SK-N-DZ (cell line): ENCODE data around the gene CAPN12.

Experiments
- DNase-seq: peaks from one replicate; pipeline ENCODE4 v3.0.0-alpha.2; 2015; ENCODE audit warnings: low spot score

Gene CAPN12

DNA sequence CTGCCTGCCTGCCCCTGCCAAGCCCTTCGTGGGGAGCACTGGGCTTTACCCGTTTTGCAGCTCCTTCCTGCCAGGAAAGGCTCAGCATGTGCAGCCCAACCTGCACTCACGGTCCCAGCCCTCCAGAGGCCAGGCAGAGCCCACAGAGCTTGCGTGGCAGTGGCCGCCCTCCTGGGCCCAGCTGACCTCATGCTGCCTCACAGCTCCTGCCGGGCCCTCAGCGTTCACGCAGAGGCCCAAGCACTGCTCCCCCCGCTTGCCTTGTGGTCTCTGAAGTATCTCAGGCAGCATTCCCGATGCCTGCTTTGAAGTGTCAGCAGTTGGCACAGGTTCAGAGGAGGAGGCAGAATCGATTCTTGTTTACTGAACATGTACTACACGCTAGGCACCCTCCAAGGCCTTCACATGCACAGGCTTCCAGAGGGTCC lies 32.5 kb downstream of the CAPN12 start:
- no peak for DNase-seq

DNA sequence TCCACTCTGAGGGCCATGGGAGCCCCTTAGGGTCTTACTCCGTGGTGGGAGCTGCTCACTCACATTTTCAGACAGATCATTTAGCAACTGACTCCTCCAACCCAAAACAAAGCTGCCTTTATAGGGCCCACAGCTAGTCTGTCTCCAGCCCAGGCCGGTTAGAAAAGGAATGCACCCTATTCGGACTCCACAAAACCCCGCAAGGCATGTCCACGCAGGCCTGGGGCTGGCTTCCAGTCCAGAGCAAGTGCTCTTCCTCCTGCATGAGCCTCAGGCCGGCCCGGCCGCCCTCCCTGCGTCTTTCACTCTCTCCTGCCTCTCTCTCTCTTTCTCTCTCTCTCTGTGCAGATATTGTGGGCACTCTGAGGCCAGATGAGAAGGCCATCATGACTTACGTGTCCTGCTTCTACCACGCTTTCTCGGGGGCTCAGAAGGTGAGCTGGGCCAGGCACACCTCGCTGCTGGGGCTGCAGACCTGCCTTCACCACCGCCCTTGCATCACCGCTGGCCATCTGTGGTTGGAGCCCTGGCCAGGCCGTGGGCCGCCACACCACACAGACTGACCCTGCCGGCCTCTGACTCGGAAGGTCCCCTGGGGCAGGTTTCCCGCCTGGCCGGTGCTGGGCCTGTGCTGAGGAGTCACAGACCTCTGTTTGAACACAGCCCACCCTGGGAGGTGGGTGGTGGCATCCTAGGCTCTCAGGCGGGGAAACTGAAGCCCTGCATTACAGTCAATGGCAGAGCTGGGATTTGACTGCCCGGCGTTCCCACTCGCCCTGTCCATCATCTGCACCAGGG lies 33.1 kb downstream of the CAPN12 start:
- DNase-seq, result no peak

DNA sequence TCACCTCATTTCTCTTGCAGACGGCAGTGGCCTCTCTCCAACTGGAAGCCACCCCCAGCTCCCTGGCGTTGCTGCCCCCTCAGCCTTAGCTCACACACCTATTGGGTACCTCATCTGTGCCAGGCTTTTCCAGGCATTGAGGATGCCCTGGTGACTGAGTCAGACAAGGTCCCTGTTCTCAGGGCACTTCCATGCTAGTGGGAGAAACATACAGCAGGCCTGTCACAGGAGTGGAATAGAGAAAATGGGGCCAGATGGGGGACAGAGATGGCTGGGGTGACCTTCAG lies 33.9 kb downstream of the CAPN12 start:
- DNase-seq, result no peak

DNA sequence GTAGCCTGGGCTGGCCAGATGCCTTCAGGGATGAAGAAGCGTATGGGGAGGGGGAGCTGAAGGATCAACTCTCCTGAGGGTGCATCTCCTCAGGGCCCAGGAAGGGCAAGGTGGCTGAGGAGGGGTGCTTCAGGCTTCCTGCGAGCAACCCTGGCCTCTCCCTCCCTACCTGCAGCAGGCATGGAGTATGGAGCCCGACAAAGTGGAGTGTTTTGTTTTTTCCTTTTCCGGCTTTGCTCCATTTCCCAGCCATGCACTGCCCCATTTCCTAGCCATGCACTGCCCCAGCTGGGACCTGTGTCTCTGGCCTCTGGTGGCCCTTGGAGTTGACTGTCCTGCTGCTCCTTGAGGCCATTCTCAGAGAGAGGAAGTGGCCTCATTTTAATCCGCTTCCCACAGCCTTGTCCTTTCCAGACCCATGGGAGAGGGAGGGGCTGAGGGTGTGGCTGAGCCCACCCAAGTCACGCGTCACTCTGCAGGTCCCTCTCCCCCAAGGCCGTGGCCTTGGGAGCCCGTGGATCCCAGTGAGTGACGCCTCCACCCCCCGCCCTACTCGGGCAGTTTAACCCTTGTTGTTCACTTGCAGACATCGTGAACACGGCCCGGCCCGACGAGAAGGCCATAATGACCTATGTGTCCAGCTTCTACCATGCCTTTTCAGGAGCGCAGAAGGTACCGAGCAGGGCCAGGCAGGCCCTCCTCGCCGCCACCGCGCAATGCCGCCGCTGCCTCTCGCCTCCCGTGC lies 34.4 kb downstream of the CAPN12 start:
- DNase-seq, result no peak

DNA sequence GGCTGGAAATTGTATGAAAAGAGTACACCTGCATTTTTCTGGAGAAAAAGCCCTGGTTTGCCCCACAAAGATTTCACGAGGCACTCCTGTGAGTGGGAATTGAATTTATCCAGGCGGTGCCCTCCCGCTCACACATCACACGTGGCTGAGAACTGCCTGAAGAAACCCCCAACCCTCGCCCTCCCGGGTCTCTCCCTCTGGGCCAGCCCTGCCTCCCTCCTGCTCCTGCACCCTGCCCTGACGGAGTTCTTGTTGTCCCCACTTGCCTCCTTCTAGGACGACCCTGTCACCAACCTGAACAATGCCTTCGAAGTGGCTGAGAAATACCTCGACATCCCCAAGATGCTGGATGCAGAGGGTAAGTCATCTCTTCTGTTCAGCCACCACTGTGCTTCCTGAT lies 35.2 kb downstream of the CAPN12 start:
- DNase-seq, result no peak

DNA sequence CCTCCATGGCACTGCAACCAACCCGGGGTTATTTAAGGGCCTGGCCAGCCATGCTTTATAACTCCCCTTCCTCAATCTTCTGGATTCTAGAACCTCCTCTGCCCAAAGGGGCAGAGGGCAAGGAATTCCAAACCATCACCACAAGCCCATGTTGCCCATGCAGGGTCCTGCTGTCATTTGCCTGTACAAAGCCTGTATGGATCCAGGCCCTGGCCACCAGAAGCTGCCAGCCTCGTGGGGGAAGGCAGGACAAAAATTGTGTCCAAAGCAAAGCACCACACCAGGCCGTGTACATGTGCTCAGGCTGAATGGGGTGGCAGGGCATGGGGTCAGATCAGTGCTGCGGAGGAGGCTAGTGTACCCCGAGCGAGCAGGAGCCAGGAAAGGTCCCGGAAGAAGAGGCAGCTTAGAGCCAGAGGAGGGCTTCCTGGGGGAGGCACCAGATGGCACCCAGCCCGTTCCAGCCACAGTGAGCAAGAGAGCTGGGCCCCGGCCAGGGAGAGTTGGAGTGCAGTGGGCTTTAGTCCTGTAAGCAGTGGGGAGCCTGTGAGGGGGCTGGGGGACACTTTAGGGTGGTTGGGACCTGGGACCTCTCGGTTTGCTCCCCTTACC lies 35.8 kb downstream of the CAPN12 start:
- no peak for DNase-seq

DNA sequence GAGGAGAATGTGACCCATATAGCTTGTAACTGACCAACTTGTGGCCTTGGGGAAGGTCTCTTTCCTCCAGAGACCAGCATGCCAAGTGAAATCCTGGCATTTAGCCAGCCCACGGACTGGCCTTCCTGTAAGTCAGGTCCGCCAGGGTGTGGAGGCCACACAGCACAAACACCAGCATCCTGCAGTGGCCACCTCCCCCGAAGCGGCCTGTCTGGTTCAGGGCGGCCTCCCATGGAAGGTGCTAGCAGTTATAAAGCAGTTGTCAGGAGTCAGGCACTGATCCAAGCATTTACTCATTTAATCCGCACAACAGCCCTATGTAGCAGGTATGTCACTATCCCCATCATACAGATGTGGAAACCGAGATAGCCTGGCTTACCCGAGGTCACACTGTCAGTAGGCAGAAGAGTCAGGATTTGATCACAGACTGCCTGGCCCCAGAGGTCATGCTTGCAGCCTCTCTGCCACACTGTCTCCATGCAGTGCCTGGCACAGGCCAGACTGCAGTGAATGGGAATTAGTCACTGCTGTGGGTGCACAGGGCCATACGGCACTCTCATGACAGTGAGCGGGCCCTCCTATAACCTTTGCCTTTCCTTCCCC lies 36.7 kb downstream of the CAPN12 start:
- no peak for DNase-seq

DNA sequence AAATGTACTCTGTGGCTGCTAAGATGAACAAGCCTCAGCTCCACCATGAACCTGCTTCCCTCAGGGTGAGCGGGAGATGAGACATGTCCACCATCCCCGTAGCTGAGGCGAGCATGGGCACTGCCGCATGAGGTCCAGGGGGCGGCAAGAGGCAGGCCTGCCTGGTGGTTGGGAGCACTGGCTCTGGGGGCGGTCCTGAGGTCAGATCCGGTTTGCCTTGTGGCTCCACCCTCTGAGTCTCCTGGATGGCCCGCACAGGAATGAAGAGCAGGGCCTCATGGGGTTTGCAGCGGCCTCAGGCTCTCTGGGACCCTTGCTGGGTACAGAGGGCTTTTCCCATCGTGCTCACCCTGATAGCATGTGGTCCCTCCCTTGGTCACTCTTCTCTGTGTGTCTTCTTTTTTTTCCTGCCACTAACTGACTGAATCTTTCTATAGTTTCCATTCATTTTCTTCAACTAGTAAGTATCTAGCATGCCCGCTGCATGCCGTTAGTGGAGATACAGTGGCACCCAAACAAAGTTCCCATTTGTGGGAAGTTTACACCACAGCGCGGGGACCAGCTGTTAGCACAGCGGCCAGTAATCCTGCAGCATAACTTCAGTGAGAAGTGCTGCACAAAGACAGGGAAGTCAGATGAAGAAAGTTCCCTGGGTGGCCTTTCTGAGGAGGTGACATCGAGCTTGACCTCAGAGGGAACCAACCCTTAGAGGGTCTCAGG lies 37.3 kb downstream of the CAPN12 start:
- no peak for DNase-seq

DNA sequence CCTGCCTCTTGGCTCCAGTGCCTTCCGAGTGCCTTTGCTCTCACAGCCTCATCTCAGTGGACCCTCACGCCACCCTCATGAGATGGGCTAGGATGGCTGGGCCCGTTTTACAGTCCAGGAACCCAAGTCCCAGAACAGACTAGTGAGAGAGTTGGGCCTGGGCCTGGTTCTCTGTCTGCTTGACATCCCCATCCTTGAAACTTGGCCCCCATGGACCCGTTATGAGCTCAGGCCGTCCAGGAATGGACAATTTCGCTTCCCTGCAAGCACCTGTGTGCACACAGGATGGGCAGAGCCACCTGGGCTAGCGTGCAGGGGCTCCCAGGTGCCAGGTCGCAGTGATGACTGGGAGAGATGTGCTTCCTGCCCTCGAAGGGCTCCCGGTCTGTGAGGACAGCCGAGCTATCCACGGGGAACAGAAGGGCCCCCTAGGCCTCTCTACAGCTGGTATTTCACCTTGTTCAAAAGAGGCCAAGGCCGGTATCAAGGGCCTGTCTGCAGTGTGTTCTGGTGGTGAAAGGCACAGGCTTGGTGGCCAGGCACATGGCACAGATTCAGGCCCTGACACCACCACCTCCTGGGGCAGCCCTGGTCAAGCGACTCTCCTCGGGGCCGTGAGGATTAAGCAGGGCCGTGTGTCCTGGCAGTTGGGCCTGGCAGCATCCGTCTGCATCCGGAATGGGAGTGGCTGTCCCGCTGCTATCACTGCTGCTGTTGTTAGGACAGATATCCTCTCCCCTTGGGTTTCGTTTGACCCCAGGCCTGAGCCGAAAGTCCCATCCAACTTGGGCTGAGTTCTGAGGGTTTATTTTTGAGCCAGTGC lies 38.9 kb downstream of the CAPN12 start:
- DNase-seq, result no peak

DNA sequence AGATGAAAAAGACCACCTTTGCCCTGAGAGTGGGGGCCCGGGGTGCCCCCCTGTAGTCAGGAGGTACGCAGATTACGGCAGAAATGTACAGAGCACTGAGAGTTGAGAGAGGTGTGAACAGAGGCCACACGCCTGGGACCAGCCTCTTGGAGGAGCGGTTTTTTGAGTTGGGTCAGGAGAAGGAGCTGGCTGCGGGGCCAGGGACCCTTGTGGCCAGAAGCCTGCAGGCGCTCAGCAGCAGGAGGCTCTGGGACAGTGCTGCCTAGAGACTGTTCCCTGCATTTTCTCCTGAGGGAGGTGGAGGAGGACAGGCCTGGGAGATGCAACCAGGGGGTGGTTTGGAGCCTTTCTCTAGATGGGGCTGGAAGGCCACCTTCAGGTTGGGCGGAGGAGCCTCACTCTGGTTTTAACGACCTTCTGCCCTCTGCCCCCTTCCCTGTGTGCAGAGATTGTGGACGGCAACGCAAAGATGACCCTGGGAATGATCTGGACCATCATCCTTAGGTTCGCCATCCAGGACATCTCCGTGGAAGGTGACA lies 39.7 kb downstream of the CAPN12 start:
- no peak for DNase-seq

DNA sequence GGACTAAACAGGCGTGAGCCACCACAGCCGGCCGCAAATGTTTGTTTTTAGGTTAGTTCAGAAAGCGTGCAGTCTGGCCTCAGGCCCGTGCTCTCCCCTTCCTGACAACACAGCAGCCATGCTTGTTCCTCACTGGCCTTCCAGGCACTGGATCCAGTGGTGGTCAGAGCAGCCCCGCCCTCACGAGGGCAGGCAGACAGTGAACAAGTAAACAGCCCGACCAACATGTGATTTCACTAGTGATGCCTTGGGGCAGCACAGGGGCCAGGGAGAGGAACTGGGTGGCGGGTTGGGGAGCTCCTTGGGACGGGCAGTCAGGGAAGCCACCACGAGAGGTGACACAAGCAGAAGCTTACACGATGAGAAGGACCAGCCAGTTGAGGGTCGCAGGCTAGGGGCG lies 40.8 kb downstream of the CAPN12 start:
- no peak for DNase-seq

DNA sequence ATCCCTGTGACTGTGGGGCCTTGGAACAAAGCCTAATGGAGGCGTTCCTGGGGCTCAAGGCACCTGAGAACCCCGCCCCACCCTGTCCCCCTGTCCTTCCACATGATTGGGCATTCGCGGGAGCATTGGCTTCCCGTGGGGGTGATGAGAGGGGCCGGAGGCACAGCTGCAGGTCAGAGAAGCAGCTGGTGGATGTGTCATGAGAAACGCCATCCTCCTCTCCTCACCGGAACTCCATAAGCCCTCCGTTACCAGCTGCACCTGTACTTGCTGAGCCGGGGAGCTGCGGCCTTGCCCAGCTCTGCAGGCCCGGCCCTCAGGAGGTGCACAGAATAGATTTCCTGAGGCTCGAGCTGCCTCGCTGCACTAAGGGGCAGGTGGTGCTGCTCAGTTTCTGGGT lies 42.0 kb downstream of the CAPN12 start:
- no peak for DNase-seq

DNA sequence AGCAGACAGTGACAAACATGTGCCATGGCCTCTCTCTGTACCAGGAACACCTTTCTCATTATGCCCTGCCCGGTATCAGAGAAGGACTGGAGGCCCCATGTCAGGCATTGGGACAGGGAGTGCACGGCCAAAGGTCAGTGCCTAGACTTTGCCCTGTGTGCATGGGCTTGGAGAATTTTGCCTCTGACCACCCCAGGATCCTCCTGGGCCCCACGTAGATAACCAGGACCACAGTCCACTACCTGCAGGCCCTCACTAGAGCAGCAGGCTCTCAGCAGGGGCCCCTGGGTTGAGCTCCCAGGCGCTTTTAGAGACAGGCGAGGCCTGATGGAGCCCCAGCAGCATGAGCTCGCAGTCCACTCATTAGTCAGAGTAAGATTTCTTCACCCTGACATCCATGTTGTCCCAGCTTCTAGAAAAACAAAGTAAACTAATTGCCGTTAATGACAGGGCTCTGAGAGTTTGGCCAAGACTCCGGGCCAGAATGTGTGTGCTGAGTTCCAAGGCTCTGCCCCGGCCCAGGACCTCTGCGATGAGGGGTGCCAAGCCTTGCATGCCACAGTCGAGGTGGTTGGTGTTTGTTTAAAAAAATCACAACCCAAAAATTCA lies 42.7 kb downstream of the CAPN12 start:
- no peak for DNase-seq

DNA sequence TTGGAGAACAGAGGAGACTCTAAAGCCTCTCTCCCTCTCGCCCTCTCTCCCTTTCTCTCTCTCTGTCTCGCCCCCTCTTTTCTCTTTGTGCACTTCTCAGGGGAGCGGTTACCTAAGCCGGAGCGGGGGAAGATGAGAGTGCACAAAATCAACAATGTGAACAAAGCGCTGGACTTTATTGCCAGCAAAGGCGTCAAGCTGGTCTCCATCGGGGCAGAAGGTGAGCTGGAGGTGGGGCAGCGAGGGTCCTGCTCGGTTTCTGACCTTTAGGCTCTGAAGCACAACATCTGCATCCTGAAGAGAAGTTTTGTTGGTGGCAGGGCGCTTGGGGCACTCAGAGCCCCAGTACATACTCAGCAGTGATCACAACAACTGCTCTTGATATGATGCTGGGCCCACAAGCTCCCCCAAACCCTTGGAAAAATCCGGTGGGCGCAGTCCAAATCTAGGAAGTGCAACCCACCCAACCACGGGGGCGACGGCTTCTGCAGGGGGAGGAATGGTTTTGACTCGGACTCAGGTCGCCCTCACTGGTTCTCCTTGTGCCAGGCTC lies 43.3 kb downstream of the CAPN12 start:
- DNase-seq, result no peak

DNA sequence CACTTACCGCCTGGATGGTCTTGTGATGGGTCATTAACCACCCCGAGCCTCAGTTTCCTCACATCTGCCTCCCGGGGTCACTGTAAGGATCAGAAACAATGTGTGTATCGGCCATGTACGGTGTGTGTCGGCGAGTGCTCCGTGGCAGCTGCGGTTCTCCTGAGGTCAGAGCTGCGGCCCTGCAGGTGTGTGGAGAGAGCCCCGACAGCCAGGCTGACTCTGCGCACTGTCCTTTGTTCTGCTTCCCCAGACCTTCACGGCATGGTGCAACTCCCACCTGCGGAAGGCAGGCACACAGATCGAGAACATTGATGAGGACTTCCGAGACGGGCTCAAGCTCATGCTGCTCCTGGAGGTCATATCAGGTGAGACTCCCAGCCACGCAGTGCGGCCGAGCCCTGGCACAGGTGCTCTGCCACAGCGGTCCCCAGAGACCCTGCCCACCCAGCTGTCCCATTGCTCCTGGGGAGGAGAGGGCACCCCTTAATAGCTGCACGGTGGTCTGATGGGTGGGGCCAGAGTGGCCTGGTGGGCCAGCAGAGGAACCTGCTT lies 43.8 kb downstream of the CAPN12 start:
- DNase-seq, result no peak

DNA sequence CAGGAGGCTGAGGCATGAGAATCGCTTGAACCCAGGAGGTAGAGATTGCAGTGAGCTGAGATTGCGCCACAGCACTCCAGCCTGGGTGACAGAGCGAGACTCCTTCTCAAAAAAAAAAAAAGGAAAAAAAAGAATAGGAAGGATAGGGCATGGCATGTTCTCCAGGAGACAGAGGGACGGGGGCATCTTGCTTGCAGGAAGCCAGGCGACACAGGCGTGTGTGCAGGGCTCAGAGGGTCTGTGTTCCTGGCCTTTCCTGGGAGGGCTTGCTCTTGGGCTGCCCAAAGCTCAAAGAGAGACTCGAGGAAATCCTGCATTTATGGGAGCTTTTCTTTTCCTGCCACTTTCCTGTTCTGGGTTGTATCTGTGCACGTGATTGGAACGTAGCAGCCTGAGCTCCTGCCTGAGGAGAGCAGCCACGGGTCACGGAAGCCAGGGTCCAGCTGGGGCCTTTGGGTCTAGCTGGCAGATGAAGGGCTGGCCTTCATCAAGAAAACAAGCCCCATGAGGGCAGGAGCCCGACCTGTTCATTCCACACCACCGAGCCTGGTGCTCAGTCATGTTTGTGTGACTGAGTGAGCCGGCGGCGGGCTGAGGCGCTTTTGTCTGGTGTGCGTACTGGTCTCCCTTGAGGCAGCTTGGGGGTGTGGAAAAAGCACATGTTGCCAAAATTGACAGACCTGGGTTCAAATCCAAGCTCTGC lies 44.5 kb downstream of the CAPN12 start:
- DNase-seq, result no peak

DNA sequence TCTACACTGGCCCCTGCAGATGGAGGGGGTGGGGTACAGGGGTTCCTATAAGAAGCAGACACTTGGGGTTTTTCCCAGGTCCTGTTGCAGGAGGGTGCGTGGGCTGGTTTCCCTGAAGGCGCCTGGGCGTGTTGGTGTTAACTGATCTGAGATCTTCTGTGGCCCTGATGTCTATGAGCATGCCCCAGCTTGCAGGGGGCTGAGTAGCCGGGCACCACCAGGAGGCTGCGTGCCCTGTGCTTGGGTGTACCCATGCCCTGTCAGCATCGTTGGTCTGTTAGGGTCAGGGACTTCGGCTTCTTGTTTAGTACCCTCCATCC lies 45.3 kb downstream of the CAPN12 start:
- DNase-seq, result no peak

DNA sequence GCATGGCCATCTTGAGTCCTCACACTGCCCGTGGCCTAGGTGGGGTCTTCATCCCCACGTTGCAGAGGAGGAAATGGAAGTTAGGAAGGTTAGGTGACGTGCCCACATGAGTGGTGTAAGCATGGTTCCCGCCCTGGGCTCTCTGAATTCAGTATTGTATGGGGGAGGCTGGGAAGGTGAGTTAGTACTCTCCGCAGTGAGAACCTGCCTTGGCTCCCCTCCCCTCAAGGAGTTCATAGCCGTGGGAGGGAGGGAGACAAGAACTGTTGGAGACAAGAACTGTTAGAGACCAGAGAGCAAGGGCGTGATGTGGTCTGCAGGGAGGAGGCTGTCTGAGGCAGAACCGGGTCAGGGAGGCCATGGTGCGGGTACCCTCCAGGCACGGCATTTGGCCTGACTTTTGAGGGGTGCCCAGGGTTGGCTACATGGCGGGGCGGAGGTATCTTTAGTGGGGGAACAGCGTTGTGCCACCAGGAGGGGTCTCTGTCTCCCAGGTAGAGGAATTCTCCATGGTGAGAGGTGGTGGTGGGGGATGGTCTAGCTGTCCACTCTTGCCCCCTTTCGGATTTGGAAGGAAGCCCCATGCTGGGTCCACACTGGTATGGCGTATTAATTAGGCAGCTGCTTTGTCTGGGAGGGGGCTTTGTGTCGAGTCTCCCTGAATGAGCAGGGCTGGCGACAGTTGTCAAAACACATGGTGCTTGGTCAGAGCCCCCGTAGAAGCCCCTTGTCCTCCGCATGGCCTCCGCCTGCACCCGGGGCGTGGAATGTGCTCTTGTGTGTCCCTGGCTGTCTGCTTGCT lies 45.8 kb downstream of the CAPN12 start:
- DNase-seq, result no peak
